GM23338 (cell line): ENCODE measurements around the gene KAT2A. TPM values are rescaled to one million over a fixed set of nuclear protein-coding genes. Genes with fewer than 3 reads are reported as not detected.

Experiments used
- ATAC-seq: fragments of 200-7000 bp; cut with Tn5 transposase; 3 replicates; pipeline ENCODE4 v1.9.1; 2020
- DNase-seq: peaks from one replicate; pipeline ENCODE4 v3.0.0-alpha.2; 2015; ENCODE audit warnings: low spot score
- H2AFZ ChIP-seq: fragments of 200-600 bp; sonication (generic); 2 replicates; pipeline ENCODE4 v1.8.0; 2016; ENCODE audit warnings: antibody characterized with exemption, mild to moderate bottlenecking, moderate library complexity
- H3F3A ChIP-seq: fragments of 200-600 bp; sonication (generic); replicated peaks from 2 replicates; pipeline ENCODE4 v1.8.0; 2017; ENCODE audit warnings: antibody characterized with exemption, mixed run types, low read depth
- H3K27ac ChIP-seq: fragments of 200-600 bp; sonication (generic); 2 replicates; pipeline ENCODE4 v1.6.1; 2016; ENCODE audit warnings: low read depth
- H3K27me3 ChIP-seq: fragments of 200-600 bp; sonication (generic); 2 replicates; pipeline ENCODE4 v1.8.0; 2016; ENCODE audit warnings: mild to moderate bottlenecking, mixed run types, moderate library complexity; ENCODE audit not compliant: insufficient read depth
- H3K36me3 ChIP-seq: fragments of 200-600 bp; sonication (generic); 2 replicates; pipeline ENCODE4 v1.8.0; 2016; ENCODE audit warnings: mild to moderate bottlenecking; ENCODE audit not compliant: insufficient read depth
- H3K4me1 ChIP-seq: fragments of 200-600 bp; sonication (generic); 2 replicates; pipeline ENCODE4 v1.8.0; 2016; ENCODE audit warnings: mild to moderate bottlenecking, moderate library complexity; ENCODE audit not compliant: insufficient read depth
- H3K4me2 ChIP-seq: fragments of 200-600 bp; sonication (generic); 2 replicates; pipeline ENCODE4 v1.7.1; 2017; ENCODE audit warnings: mixed run types
- H3K4me3 ChIP-seq: fragments of 200-600 bp; sonication (generic); 2 replicates; pipeline ENCODE4 v1.6.1; 2016; ENCODE audit warnings: mixed run types
- H3K79me2 ChIP-seq: fragments of 200-600 bp; sonication (generic); replicated peaks from 2 replicates; pipeline ENCODE4 v1.8.0; 2017; ENCODE audit warnings: mild to moderate bottlenecking; ENCODE audit not compliant: insufficient read depth
- H3K9me2 ChIP-seq: fragments of 200-600 bp; sonication (generic); 2 replicates; pipeline ENCODE4 v1.8.0; 2017; ENCODE audit not compliant: insufficient read depth
- H4K20me1 ChIP-seq: fragments of 200-600 bp; sonication (generic); replicated peaks from 2 replicates; pipeline ENCODE4 v1.8.0; 2017; ENCODE audit warnings: mild to moderate bottlenecking; ENCODE audit not compliant: insufficient read depth
- H3K27ac Mint-ChIP-seq: 2 replicates; pipeline ENCODE4 v1.8.0; 2020; ENCODE audit warnings: inconsistent platforms, mild to moderate bottlenecking, moderate library complexity, mixed read lengths
- H3K27me3 Mint-ChIP-seq: 3 replicates; pipeline ENCODE4 v1.8.0; 2022; ENCODE audit warnings: low read depth, mild to moderate bottlenecking, moderate library complexity, mixed read lengths, inconsistent platforms; ENCODE audit not compliant: insufficient read depth, poor library complexity
- H3K36me3 Mint-ChIP-seq: 3 replicates; pipeline ENCODE4 v1.8.0; 2021; ENCODE audit warnings: low read depth, mild to moderate bottlenecking, inconsistent platforms, moderate library complexity, mixed read lengths
- H3K4me1 Mint-ChIP-seq: 3 replicates; pipeline ENCODE4 v1.8.0; 2020; ENCODE audit warnings: mild to moderate bottlenecking, inconsistent platforms, mixed read lengths
- H3K4me3 Mint-ChIP-seq: 3 replicates; pipeline ENCODE4 v1.8.0; 2021; ENCODE audit warnings: moderate library complexity, mild to moderate bottlenecking, inconsistent platforms, mixed read lengths
- H3K9me3 Mint-ChIP-seq: 3 replicates; pipeline ENCODE4 v1.8.0; 2020; ENCODE audit warnings: moderate library complexity, mild to moderate bottlenecking, inconsistent platforms, mixed read lengths
- CREB1 ChIP-seq: fragments of 250-450 bp; sonication (Bioruptor Pico); IDR thresholded peaks from 2 replicates; pipeline ENCODE4 v1.5.0; 2020; ENCODE audit warnings: low read depth, mild to moderate bottlenecking, moderate library complexity
- CTCF ChIP-seq, 2 experiments: fragments of 200-600 bp in 1 of 2; sonication (generic) in 1 of 2; conservative IDR thresholded peaks; 2 replicates each; pipeline versions ENCODE4 v1.5.1 to v1.6.1; 2016 to 2017; ENCODE audit warnings: antibody characterized with exemption in 2 of 2, low read depth in 2 of 2, mild to moderate bottlenecking in 2 of 2, moderate library complexity in 1 of 2
- ETS1 ChIP-seq: IDR thresholded peaks from 2 replicates; pipeline ENCODE4 v1.6.1; 2016; ENCODE audit warnings: antibody characterized with exemption
- EZH2 ChIP-seq: fragments of 200-600 bp; sonication (generic); IDR thresholded peaks from one replicate; pipeline ENCODE4 v1.8.0; 2017; ENCODE audit warnings: antibody characterized with exemption, mild to moderate bottlenecking, low read depth; ENCODE audit not compliant: unreplicated experiment
- JUNB ChIP-seq: IDR thresholded peaks from one replicate; pipeline ENCODE4 v1.6.1; 2016; ENCODE audit warnings: antibody characterized with exemption; ENCODE audit not compliant: unreplicated experiment
- NANOG ChIP-seq: IDR thresholded peaks from 2 replicates; pipeline ENCODE4 v1.6.1; 2016; ENCODE audit warnings: antibody characterized with exemption, borderline replicate concordance
- POLR2AphosphoS5 ChIP-seq: IDR thresholded peaks from 2 replicates; pipeline ENCODE4 v1.6.1; 2016; ENCODE audit warnings: antibody characterized with exemption, low read depth
- STAT1 ChIP-seq: IDR thresholded peaks from one replicate; pipeline ENCODE4 v1.6.1; 2016; ENCODE audit warnings: antibody characterized with exemption; ENCODE audit not compliant: unreplicated experiment
- ZNF114 ChIP-seq: fragments of 250-450 bp; sonication (Bioruptor Pico); IDR thresholded peaks from 2 replicates; pipeline ENCODE4 v1.5.0; 2020; ENCODE audit warnings: mild to moderate bottlenecking, moderate library complexity
- ZNF331 ChIP-seq: fragments of 250-450 bp; sonication (Bioruptor Pico); IDR thresholded peaks from 2 replicates; pipeline ENCODE4 v1.5.0; 2020; ENCODE audit warnings: low read depth, mild to moderate bottlenecking, moderate library complexity
- ZNF462 ChIP-seq: fragments of 250-450 bp; sonication (Bioruptor Pico); IDR thresholded peaks from 2 replicates; pipeline ENCODE4 v1.5.0; 2020; ENCODE audit warnings: mild to moderate bottlenecking, moderate library complexity
- polyA plus RNA-seq: library from polyadenylated mRNA; unstranded; fragments of >200 nt; fragmentation: Nextera tagmentation; extraction: Ambion mirVana; gene quantifications from 2 replicates; pipeline ENCODE4 v1.2.1, GENCODE V29; 2016
- total RNA-seq: library from RNA; depleted of rRNA; stranded (reverse); fragments of >200 nt; shearing (Covaris generic); gene quantifications from 2 replicates; pipeline ENCODE4 v1.2.3, GENCODE V29; 2014

The KAT2A gene
- total and polyA plus RNA-seq, 2 experiments from 2014 or later = 13.9 to 25.2 TPM

GRCh38 chr17:42072323-42073187 lies 48.6 kb downstream of the KAT2A start (continued):
- TF ChIP-seq ZNF462 (no peak), JUNB (no peak), ZNF331 (CRISPR knock-in tag) (no peak)

- Histone ChIP-seq H2AFZ (peak overlapping the region; percentile 96), H3K27ac (no peak overlapping the region), H3K4me1 (peaks cover 9% of the 10 kb centered on the region; the same call in 1 of the 2 replicates), H3K36me3 (no peaks in the 10 kb centered on the region), H3F3A (no peaks in the 10 kb centered on the region), H3K27me3 (0 out of 2 replicates have a peak, but pooled peaks cover 9% of the 10 kb centered on the region), H4K20me1 (no peaks in the 10 kb centered on the region), H3K4me3 (peak overlapping the region; percentile 78), H3K9me2 (no peaks in the 10 kb centered on the region), H3K79me2 (no peaks in the 10 kb centered on the region), H3K4me2 (peak overlapping the region; percentile 88)
- peaks cover 19% of the 10 kb centered on the region for H3K27me3 Mint-ChIP-seq
- DNase-seq (no peak), ATAC-seq (peak; percentile 12)
- H3K36me3 Mint-ChIP-seq = no peaks in the 10 kb centered on the region
- H3K9me3 Mint-ChIP-seq = no peaks in the 10 kb centered on the region
- H3K27ac Mint-ChIP-seq = no peak overlapping the region
- peaks cover 23% of the 10 kb centered on the region; the same call in 2 of the 3 replicates for H3K4me1 Mint-ChIP-seq
- H3K4me3 Mint-ChIP-seq = peak overlapping the region; percentile 73
- TF ChIP-seq NANOG (no peak), CTCF (conservative IDR thresholded peaks at IDR 0.05; ENCODE audit: low read depth in 2 of 2) (no peak), CREB1 (no peak), ZNF114 (CRISPR knock-in tag) (no peak), STAT1 (no peak), ETS1 (no peak; the same call in 1 of the 2 replicates), EZH2 (no peak), POLR2AphosphoS5 (no peak), ZNF331 (CRISPR knock-in tag) (no peak)
Measured at GRCh38 chr17:42071810-42072209, 49.4 kb downstream of the KAT2A start.
